ENCODE data around the gene ELF5.

- TF ChIP-seq, protein P1, sequence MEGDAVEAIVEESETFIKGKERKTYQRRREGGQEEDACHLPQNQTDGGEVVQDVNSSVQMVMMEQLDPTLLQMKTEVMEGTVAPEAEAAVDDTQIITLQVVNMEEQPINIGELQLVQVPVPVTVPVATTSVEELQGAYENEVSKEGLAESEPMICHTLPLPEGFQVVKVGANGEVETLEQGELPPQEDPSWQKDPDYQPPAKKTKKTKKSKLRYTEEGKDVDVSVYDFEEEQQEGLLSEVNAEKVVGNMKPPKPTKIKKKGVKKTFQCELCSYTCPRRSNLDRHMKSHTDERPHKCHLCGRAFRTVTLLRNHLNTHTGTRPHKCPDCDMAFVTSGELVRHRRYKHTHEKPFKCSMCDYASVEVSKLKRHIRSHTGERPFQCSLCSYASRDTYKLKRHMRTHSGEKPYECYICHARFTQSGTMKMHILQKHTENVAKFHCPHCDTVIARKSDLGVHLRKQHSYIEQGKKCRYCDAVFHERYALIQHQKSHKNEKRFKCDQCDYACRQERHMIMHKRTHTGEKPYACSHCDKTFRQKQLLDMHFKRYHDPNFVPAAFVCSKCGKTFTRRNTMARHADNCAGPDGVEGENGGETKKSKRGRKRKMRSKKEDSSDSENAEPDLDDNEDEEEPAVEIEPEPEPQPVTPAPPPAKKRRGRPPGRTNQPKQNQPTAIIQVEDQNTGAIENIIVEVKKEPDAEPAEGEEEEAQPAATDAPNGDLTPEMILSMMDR (IDR thresholded peaks at IDR 0.05) = no peak
- TF ChIP-seq ZFX (IDR thresholded peaks at IDR 0.05; ENCODE audit: borderline replicate concordance) = no peak
These were observed 12.1 kb downstream of the ELF5 start for GRCh38 chr11:34501500-34501899.
